ENCODE results near the gene PRXL2B. TPM values are rescaled to one million over a fixed set of nuclear protein-coding genes. Genes with fewer than 3 reads are reported as not detected.
"Not testable (repeated sequence)": the region's sequence is repeated elsewhere in the genome, so short reads cannot be mapped to it uniquely, and the experiment has no call there.

Gene PRXL2B
- total RNA-seq, result 27.7 TPM

GRCh38 chr1:2586154-2587070, at the start of gene PRXL2B:
TSS of gene PRXL2B (plus strand) at chr1:2586777. CDS start at chr1:2586886, 109 bp downstream.
- peak; percentile 93 to 98 (median 98) for DNase-seq (ENCODE audit: low read depth in 2 of 3, low spot score in 2 of 3)

- no peak for DNase-seq (ENCODE audit: low read depth in 2 of 3, low spot score in 2 of 3)
These were observed 48.8 kb upstream of the PRXL2B start for GRCh38 chr1:2537784-2538115.

- DNase-seq (ENCODE audit: low read depth in 2 of 3, low spot score in 2 of 3), result no peak
These were observed 48.2 kb upstream of the PRXL2B start for GRCh38 chr1:2538376-2538775.

- DNase-seq (ENCODE audit: low read depth in 2 of 3, low spot score in 2 of 3), result no peak
These were observed 47.7 kb upstream of the PRXL2B start for GRCh38 chr1:2538872-2539271.

- DNase-seq (ENCODE audit: low read depth in 2 of 3, low spot score in 2 of 3), result peak in 1 of 3 donors; percentile 43
These were observed 47.2 kb upstream of the PRXL2B start for GRCh38 chr1:2539312-2539907.

- DNase-seq (ENCODE audit: low read depth in 2 of 3, low spot score in 2 of 3), result no peak
These were observed 45.6 kb upstream of the PRXL2B start for GRCh38 chr1:2540816-2541492.

GRCh38 chr1:2541619-2542245, 44.8 kb upstream of the PRXL2B start:
- DNase-seq (ENCODE audit: low read depth in 2 of 3, low spot score in 2 of 3), result no peak

- DNase-seq (ENCODE audit: low read depth in 2 of 3, low spot score in 2 of 3), result no peak
These were observed 44.2 kb upstream of the PRXL2B start for GRCh38 chr1:2542246-2542915.

- DNase-seq (ENCODE audit: low read depth in 2 of 3, low spot score in 2 of 3), result peak in 1 of 3 donors; percentile 44
These were observed 43.0 kb upstream of the PRXL2B start for GRCh38 chr1:2543543-2544092.

- DNase-seq (ENCODE audit: low read depth in 2 of 3, low spot score in 2 of 3), result no peak
These were observed 42.3 kb upstream of the PRXL2B start for GRCh38 chr1:2544093-2544874.

- DNase-seq (ENCODE audit: low read depth in 2 of 3, low spot score in 2 of 3), result no peak
These were observed 41.5 kb upstream of the PRXL2B start for GRCh38 chr1:2544875-2545640.

GRCh38 chr1:2545754-2546514, 40.6 kb upstream of the PRXL2B start:
- DNase-seq (ENCODE audit: low read depth in 2 of 3, low spot score in 2 of 3), result peak in 2 of 3 donors; percentile 88 to 92

- peak in 2 of 3 donors; percentile 78 to 83 for DNase-seq (ENCODE audit: low read depth in 2 of 3, low spot score in 2 of 3)
These were observed 39.9 kb upstream of the PRXL2B start for GRCh38 chr1:2546515-2547209.

GRCh38 chr1:2547210-2548067, 39.1 kb upstream of the PRXL2B start:
- no peak for DNase-seq (ENCODE audit: low read depth in 2 of 3, low spot score in 2 of 3)

GRCh38 chr1:2548068-2548589, 38.4 kb upstream of the PRXL2B start:
- DNase-seq (ENCODE audit: low read depth in 2 of 3, low spot score in 2 of 3), result peak in 2 of 3 donors; percentile 74 to 78

GRCh38 chr1:2549367-2550029, 37.1 kb upstream of the PRXL2B start:
- not testable (repeated sequence) for DNase-seq (ENCODE audit: low read depth in 2 of 3, low spot score in 2 of 3)
